Stimulated activated naive CD8-positive, alpha-beta T cell treated with anti-CD3 and anti-CD28 coated beads, Interleukin-15, Interleukin-2, amounts not matched to agents 100 U/mL and 50 U/mL, for 24 hours (primary cell): ENCODE measurements around the gene TRIM43.
"Not testable (repeated sequence)": the region's sequence is repeated elsewhere in the genome, so short reads cannot be mapped to it uniquely, and the experiment has no call there.

Source experiments
- ATAC-seq: fragments of 150-1000 bp; cut with Tn5 transposase; one replicate; pipeline ENCODE4 v1.10.0; 2021
- DNase-seq: peaks from one replicate; pipeline ENCODE4 v3.0.0; 2021

The TRIM43 gene

GRCh38 chr2:95641787-95642186, 50.0 kb downstream of the TRIM43 start:
- ATAC-seq, DNase-seq: not testable (repeated sequence)

- ATAC-seq, DNase-seq: not testable (repeated sequence)
These were observed 50.6 kb downstream of the TRIM43 start for GRCh38 chr2:95642360-95642759.

GRCh38 chr2:95642951-95643350, 51.1 kb downstream of the TRIM43 start:
- not testable (repeated sequence) for ATAC-seq, DNase-seq

DNA sequence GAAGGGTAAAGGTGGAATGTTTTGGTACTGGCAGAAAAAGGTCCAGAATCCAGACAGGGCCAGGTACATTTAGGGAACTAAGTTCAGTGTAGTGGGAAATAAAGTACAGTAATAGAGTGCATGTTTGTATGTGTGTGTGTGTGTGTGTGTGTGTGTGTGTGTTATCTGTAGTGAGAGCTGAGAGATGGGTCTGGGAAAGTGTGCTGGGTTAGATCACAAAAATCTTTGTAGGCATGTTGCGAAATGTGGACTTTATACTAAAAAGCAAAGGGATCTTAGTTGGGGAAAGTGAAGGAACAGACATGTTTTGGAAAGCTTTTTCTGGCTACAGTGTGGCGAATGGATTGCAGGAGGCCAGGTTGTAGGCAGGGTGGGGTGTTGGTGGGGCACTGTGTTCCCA, 53.5 kb downstream of the TRIM43 start:
- not testable (repeated sequence) for ATAC-seq, DNase-seq

DNA sequence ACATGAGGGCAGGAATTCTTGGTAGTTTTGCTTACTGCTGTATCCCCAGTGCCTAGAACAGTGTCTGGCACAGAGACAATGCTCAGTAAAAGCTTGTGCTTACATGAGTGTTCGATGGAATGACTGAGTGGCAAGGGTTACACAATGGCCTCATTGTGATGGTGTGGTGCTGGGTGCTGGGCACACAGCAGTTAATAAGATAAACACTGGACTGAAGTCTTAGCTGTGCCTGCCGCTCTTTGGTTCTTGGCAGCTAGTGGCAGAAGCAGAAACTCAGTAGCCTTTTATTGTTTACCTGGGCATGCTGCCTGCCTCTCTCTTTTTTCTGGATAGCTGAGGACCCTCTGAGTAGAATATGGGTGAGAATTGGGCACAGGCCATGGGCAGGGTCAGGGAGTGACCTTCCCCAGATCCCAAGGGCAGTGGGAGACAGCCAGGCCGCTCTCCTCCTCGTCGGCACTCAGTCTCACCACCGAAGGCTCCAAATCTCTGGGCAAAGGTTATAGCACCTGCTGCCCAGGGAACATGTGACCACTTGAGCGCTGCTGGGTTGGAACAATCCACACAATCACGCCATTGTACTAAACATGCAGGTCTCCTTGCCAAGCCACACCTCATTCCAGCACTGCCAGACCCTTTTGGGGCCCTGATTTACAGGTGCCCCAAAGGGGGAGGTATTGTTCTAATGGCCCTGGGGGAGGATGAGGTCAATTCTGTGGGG, 54.6 kb downstream of the TRIM43 start:
- ATAC-seq, DNase-seq: not testable (repeated sequence)

- not testable (repeated sequence) for DNase-seq, ATAC-seq
These were observed 57.2 kb downstream of the TRIM43 start for GRCh38 chr2:95648894-95649544.
